Left colon (tissue), 2 donors: Measurements from ENCODE around the gene SAMD1. TPM values are rescaled to one million over a fixed set of nuclear protein-coding genes. Genes with fewer than 3 reads are reported as not detected.

Experiments
- ATAC-seq: fragments of 200-7000 bp; cut with Tn5 transposase; one replicate; pipeline ENCODE4 v1.9.1; 2020; ENCODE audit warnings: mild to moderate bottlenecking, moderate library complexity
- DNase-seq, 2 donors: peaks; one replicate each; pipeline ENCODE4 v3.0.0-alpha.2; 2020
- intact Hi-C, 2 donors: fragments of 100-400 bp; cut with DNase I in 1 of 2; cut with micrococcal nuclease in 1 of 2; formaldehyde crosslinking; loops; one replicate each; pipeline versions ENCODE4 v1.11.2 to v1.14.0; 2022; cut with DNase I, micrococcal nuclease
- total RNA-seq, 2 donors: library from RNA; stranded (reverse); fragmentation: NEBNext Ultra II Directional; extraction: Animal tissue kit (Norgen Biotek cat#: 25700); gene quantifications; one replicate each; pipeline ENCODE4 v1.2.1, GENCODE V29; 2021
- donor health status: DM: no; HTN: no; CAD: no.
- donor health status: DM: yes; HTN: yes; CAD: no.

SAMD1 gene
- total RNA-seq, 2 donors from 2014 or later, result 45.8 to 51.5 TPM

- ATAC-seq, result peak; percentile 72
- intact Hi-C loops, result loop anchor here (10.0 kb wide), 2 partner anchors 198 to 478 kb away; partner anchors contain the start of gene NANOS3 (in 1 of the 2)
- peak; percentile 87 to 92 for DNase-seq
Observed at GRCh38 chr19:14072535-14073260, 17.9 kb downstream of the SAMD1 start, which contains the start of gene MISP3. Gene MISP3, plus strand, starts transcription at chr19:14072786. Its CDS starts 524 bp downstream, at chr19:14073310.

GRCh38 chr19:14070268-14071050, 20.1 kb downstream of the SAMD1 start:
- intact Hi-C loops, result loop anchor here (10.0 kb wide), 2 partner anchors 196 to 476 kb away; partner anchors contain the start of gene NANOS3 (in 1 of the 2)
- DNase-seq (peak in 1 of 2 donors; percentile 32), ATAC-seq (no peak)

GRCh38 chr19:14066134-14066533, 24.4 kb downstream of the SAMD1 start:
- DNase-seq, result no peak
- intact Hi-C loops, result no loop called here
- ATAC-seq, result no peak

- intact Hi-C loops, result no loop called here
- DNase-seq (no peak), ATAC-seq (no peak)
Observed at GRCh38 chr19:14063105-14063504, 27.4 kb downstream of the SAMD1 start.

- ATAC-seq (no peak), DNase-seq (no peak)
- intact Hi-C loops, result no loop called here
Observed at GRCh38 chr19:14062558-14062855, 28.0 kb downstream of the SAMD1 start.

GRCh38 chr19:14061751-14062557, 28.6 kb downstream of the SAMD1 start, which contains the start of gene PALM3:
Gene PALM3, minus strand, starts transcription at chr19:14062076. Its CDS starts 96 bp downstream, at chr19:14061980.
- no peak for DNase-seq
- intact Hi-C loops, result no loop called here
- ATAC-seq, result peak; percentile 58

GRCh38 chr19:14061081-14061749, 29.3 kb downstream of the SAMD1 start:
- intact Hi-C loops, result no loop called here
- DNase-seq (no peak), ATAC-seq (peak; percentile 49)

GRCh38 chr19:14059652-14060155, 30.8 kb downstream of the SAMD1 start:
- intact Hi-C loops, result loop anchor here in 1 of 2 donors (5.0 kb wide), 1 partner anchor 182 kb away; the partner anchor contains the start of gene NANOS3
- ATAC-seq (no peak), DNase-seq (no peak)

- intact Hi-C loops, result loop anchor here in 1 of 2 donors (5.0 kb wide), 1 partner anchor 182 kb away; the partner anchor contains the start of gene NANOS3
- DNase-seq (no peak), ATAC-seq (peak; percentile 26)
Observed at GRCh38 chr19:14059093-14059480, 31.5 kb downstream of the SAMD1 start.

GRCh38 chr19:14058182-14059092, 32.1 kb downstream of the SAMD1 start:
- no peak for DNase-seq
- no peak for ATAC-seq
- intact Hi-C loops, result loop anchor here in 1 of 2 donors (5.0 kb wide), 1 partner anchor 181 kb away; the partner anchor contains the start of gene NANOS3

- ATAC-seq (no peak), DNase-seq (no peak)
- intact Hi-C loops, result loop anchor here in 1 of 2 donors (5.0 kb wide), 1 partner anchor 180 kb away; the partner anchor contains the start of gene NANOS3
Observed at GRCh38 chr19:14056741-14057356, 33.7 kb downstream of the SAMD1 start.

- intact Hi-C loops, result loop anchor here in 1 of 2 donors (5.0 kb wide), 1 partner anchor 179 kb away; the partner anchor contains the start of gene NANOS3
- DNase-seq (no peak), ATAC-seq (no peak)
Observed at GRCh38 chr19:14056069-14056666, 34.4 kb downstream of the SAMD1 start.

- ATAC-seq (no peak), DNase-seq (no peak)
- intact Hi-C loops, result loop anchor here in 1 of 2 donors (5.0 kb wide), 1 partner anchor 178 kb away; the partner anchor contains the start of gene NANOS3
Observed at GRCh38 chr19:14055396-14055795, 35.2 kb downstream of the SAMD1 start.

- intact Hi-C loops, result loop anchor here in 1 of 2 donors (5.0 kb wide), 1 partner anchor 177 kb away; the partner anchor contains the start of gene NANOS3
- ATAC-seq (no peak), DNase-seq (no peak)
Observed at GRCh38 chr19:14054721-14055120, 35.8 kb downstream of the SAMD1 start.

GRCh38 chr19:14054099-14054498, 36.5 kb downstream of the SAMD1 start:
- intact Hi-C loops, result no loop called here
- ATAC-seq (no peak), DNase-seq (no peak)

GRCh38 chr19:14053500-14053899, 37.1 kb downstream of the SAMD1 start:
- DNase-seq (no peak), ATAC-seq (no peak)
- intact Hi-C loops, result no loop called here
